ENCODE data around the gene BRAP. TPM values are rescaled to one million over a fixed set of nuclear protein-coding genes. Genes with fewer than 3 reads are reported as not detected.
"Not testable (repeated sequence)": the region's sequence is repeated elsewhere in the genome, so short reads cannot be mapped to it uniquely, and the experiment has no call there.

BRAP gene
- total RNA-seq, 1 donor from 2014 or later: 18.4 TPM

GRCh38 chr12:111616177-111616623 is 69.6 kb downstream of the BRAP start:
- DNase-seq (ENCODE audit: low spot score): no peak

GRCh38 chr12:111607239-111607638 is 78.5 kb downstream of the BRAP start:
- no peak for DNase-seq (ENCODE audit: low spot score)

GRCh38 chr12:111606767-111607230 is 79.0 kb downstream of the BRAP start:
- DNase-seq (ENCODE audit: low spot score): no peak

GRCh38 chr12:111605911-111606766 is 79.6 kb downstream of the BRAP start:
- DNase-seq (ENCODE audit: low spot score): no peak

- not testable (repeated sequence) for DNase-seq (ENCODE audit: low spot score)
These were observed 82.9 kb downstream of the BRAP start for GRCh38 chr12:111602857-111603256.

- DNase-seq (ENCODE audit: low spot score): no peak
These were observed 83.4 kb downstream of the BRAP start for GRCh38 chr12:111602348-111602747.

GRCh38 chr12:111600986-111601385 is 84.8 kb downstream of the BRAP start:
- DNase-seq (ENCODE audit: low spot score): not testable (repeated sequence)

- no peak for DNase-seq (ENCODE audit: low spot score)
These were observed 85.5 kb downstream of the BRAP start for GRCh38 chr12:111600205-111600642.

GRCh38 chr12:111599453-111600204 is 86.1 kb downstream of the BRAP start:
- DNase-seq (ENCODE audit: low spot score): peak; percentile 89

GRCh38 chr12:111598637-111599452 is 86.9 kb downstream of the BRAP start, which contains the start of gene ATXN2:
Gene ATXN2 (minus strand): TSS chr12:111599315. CDS start chr12:111599034, 281 bp downstream.
- peak; percentile 51 for DNase-seq (ENCODE audit: low spot score)

- DNase-seq (ENCODE audit: low spot score): peak; percentile 35
These were observed 87.7 kb downstream of the BRAP start for GRCh38 chr12:111597831-111598636.

GRCh38 chr12:111596985-111597830 is 88.5 kb downstream of the BRAP start:
- DNase-seq (ENCODE audit: low spot score): peak; percentile 54

GRCh38 chr12:111595341-111595835 is 90.4 kb downstream of the BRAP start:
- DNase-seq (ENCODE audit: low spot score): not testable (repeated sequence)

Other genes with a start within 250 kb of the BRAP start
- gene ATXN2, start 86.6 kb downstream of the BRAP start, total RNA-seq: 63.9 TPM
- gene ACAD10, start 97 bp upstream of the BRAP start, total RNA-seq: 34.2 TPM
- gene ALDH2, start 81.0 kb upstream of the BRAP start, total RNA-seq: 259 TPM
- 35.8 TPM for gene MAPKAPK5, start 156.3 kb upstream of the BRAP start, total RNA-seq

Measured in mucosa of gallbladder (tissue), 1 donor.